ENCODE measurements around the gene TTC9C. TPM values are rescaled to one million over a fixed set of nuclear protein-coding genes. Genes with fewer than 3 reads are reported as not detected.

The TTC9C gene
- polyA plus RNA-seq, 1 donor (not counting 4 experiments of a cell fraction or from before 2014, with no cell fraction given), result 26.1 TPM

GRCh38 chr11:62777389-62777788 is 49.1 kb downstream of the TTC9C start:
- dilution Hi-C loops (cut with MboI; ENCODE audit: extremely low pct_ligation_motif_present, low sequenced_read_pairs), result no loop called here
- Histone ChIP-seq H3K4me1 (ENCODE audit: control insufficient read depth, extremely low read depth, insufficient read depth, low read length) (peaks cover 2% of the 10 kb centered on the region), H3K4me3 (ENCODE audit: control insufficient read depth in 2 of 3, extremely low read depth in 1 of 3, insufficient read depth in 2 of 3, low read depth in 1 of 3, low read length in 3 of 3) (no peak overlapping the region), H3K36me3 (ENCODE audit: control insufficient read depth in 2 of 2, extremely low read depth in 1 of 2, insufficient read depth in 2 of 2, low read length in 2 of 2) (peaks cover 10 to 12% of the 10 kb centered on the region in 2 experiments), H3K9ac (ENCODE audit: control insufficient read depth, extremely low read depth, insufficient read depth, low read length) (no peak overlapping the region), H3K4me2 (ENCODE audit: control insufficient read depth, extremely low read depth, insufficient read depth, low read depth, low read length) (no peak overlapping the region), H4K20me1 (ENCODE audit: control insufficient read depth, extremely low read depth, insufficient read depth, low read length) (no peaks in the 10 kb centered on the region), H3K9me1 (ENCODE audit: control insufficient read depth, extremely low read depth, insufficient read depth, low read length) (no peaks in the 10 kb centered on the region), H3K79me2 (ENCODE audit: control insufficient read depth, insufficient read depth, low read length) (peaks cover 6% of the 10 kb centered on the region), H3K27me3 (ENCODE audit: control insufficient read depth, extremely low read depth, insufficient read depth, low read length) (no peaks in the 10 kb centered on the region), H2AFZ (ENCODE audit: control insufficient read depth, low read length) (no peak overlapping the region), H3K9me3 (ENCODE audit: control insufficient read depth, low read depth, low read length) (no peaks in the 10 kb centered on the region), H3K27ac (ENCODE audit: control insufficient read depth, insufficient read depth, low read length) (no peak overlapping the region)
- TF ChIP-seq CTCF (optimal IDR thresholded peaks at IDR 0.05 in 1 of 3, IDR thresholded peaks at IDR 0.05 in 1 of 3, conservative IDR thresholded peaks at IDR 0.05 in 1 of 3; ENCODE audit: extremely low read depth in 1 of 3, insufficient read depth in 2 of 3, low read length in 3 of 3) (no peak), EZH2 (IDR thresholded peaks at IDR 0.05; ENCODE audit: low read length) (no peak)
- DNase-seq (ENCODE audit: low read depth, low spot score), result no peak
- no peak for FAIRE-seq

GRCh38 chr11:62778441-62778840 is 50.2 kb downstream of the TTC9C start:
- Histone ChIP-seq H2AFZ (ENCODE audit: control insufficient read depth, low read length) (no peak overlapping the region), H3K4me1 (ENCODE audit: control insufficient read depth, extremely low read depth, insufficient read depth, low read length) (peaks cover 2% of the 10 kb centered on the region), H3K9me1 (ENCODE audit: control insufficient read depth, extremely low read depth, insufficient read depth, low read length) (no peaks in the 10 kb centered on the region), H3K9ac (ENCODE audit: control insufficient read depth, extremely low read depth, insufficient read depth, low read length) (no peak overlapping the region), H3K9me3 (ENCODE audit: control insufficient read depth, low read depth, low read length) (no peaks in the 10 kb centered on the region), H3K27me3 (ENCODE audit: control insufficient read depth, extremely low read depth, insufficient read depth, low read length) (no peaks in the 10 kb centered on the region), H3K4me3 (ENCODE audit: control insufficient read depth in 2 of 3, extremely low read depth in 1 of 3, insufficient read depth in 2 of 3, low read depth in 1 of 3, low read length in 3 of 3) (no peak overlapping the region), H3K79me2 (ENCODE audit: control insufficient read depth, insufficient read depth, low read length) (peaks cover 4% of the 10 kb centered on the region), H3K4me2 (ENCODE audit: control insufficient read depth, extremely low read depth, insufficient read depth, low read depth, low read length) (no peak overlapping the region), H3K27ac (ENCODE audit: control insufficient read depth, insufficient read depth, low read length) (no peak overlapping the region), H3K36me3 (ENCODE audit: control insufficient read depth in 2 of 2, extremely low read depth in 1 of 2, insufficient read depth in 2 of 2, low read length in 2 of 2) (peaks cover 10 to 12% of the 10 kb centered on the region in 2 experiments), H4K20me1 (ENCODE audit: control insufficient read depth, extremely low read depth, insufficient read depth, low read length) (no peaks in the 10 kb centered on the region)
- FAIRE-seq, result no peak
- TF ChIP-seq CTCF (optimal IDR thresholded peaks at IDR 0.05 in 1 of 3, IDR thresholded peaks at IDR 0.05 in 1 of 3, conservative IDR thresholded peaks at IDR 0.05 in 1 of 3; ENCODE audit: extremely low read depth in 1 of 3, insufficient read depth in 2 of 3, low read length in 3 of 3) (no peak), EZH2 (IDR thresholded peaks at IDR 0.05; ENCODE audit: low read length) (no peak)
- dilution Hi-C loops (cut with MboI; ENCODE audit: extremely low pct_ligation_motif_present, low sequenced_read_pairs), result no loop called here
- no peak for DNase-seq (ENCODE audit: low read depth, low spot score)

All from keratinocyte (primary cell).